Left renal cortex interstitium (tissue), 4 donors: Measurements from ENCODE around the gene DSG2. TPM values are rescaled to one million over a fixed set of nuclear protein-coding genes. Genes with fewer than 3 reads are reported as not detected.

Experiments used
- DNase-seq, 4 donors: peaks; one replicate each; pipeline ENCODE4 v3.0.0-alpha.2; 2013; ENCODE audit warnings: low read depth in 4 of 4, low spot score in 2 of 4, missing footprints in 1 of 4
- polyA plus RNA-seq, 4 donors: library from polyadenylated mRNA; unstranded; fragments of 120-200 nt; gene quantifications; one replicate each; pipeline ENCODE4 v1.2.1, GENCODE V29; 2013; ENCODE audit not compliant: insufficient read length in 4 of 4

The DSG2 gene
- polyA plus RNA-seq, 4 donors = 42.4 to 55.5 (median 47.5) TPM

GRCh38 chr18:31583185-31583854 lies 85.3 kb downstream of the DSG2 start:
- DNase-seq = no peak

GRCh38 chr18:31585991-31586390 lies 88.0 kb downstream of the DSG2 start:
- DNase-seq = no peak

GRCh38 chr18:31586616-31587015 lies 88.6 kb downstream of the DSG2 start:
- no peak for DNase-seq

- DNase-seq = no peak
Measured at GRCh38 chr18:31587529-31587928, 89.6 kb downstream of the DSG2 start.

GRCh38 chr18:31590570-31590969 lies 92.6 kb downstream of the DSG2 start:
- DNase-seq = no peak

GRCh38 chr18:31591113-31591512 lies 93.1 kb downstream of the DSG2 start:
- no peak for DNase-seq

GRCh38 chr18:31591628-31592027 lies 93.7 kb downstream of the DSG2 start, which contains the start of gene TTR:
TSS of gene TTR (plus strand) at chr18:31591877. CDS start at chr18:31591903, 26 bp downstream.
- no peak for DNase-seq

- DNase-seq = no peak
Measured at GRCh38 chr18:31592506-31593157, 94.7 kb downstream of the DSG2 start.

- no peak for DNase-seq
Measured at GRCh38 chr18:31595121-31595771, 97.3 kb downstream of the DSG2 start.

GRCh38 chr18:31596081-31596872 lies 98.3 kb downstream of the DSG2 start:
- no peak for DNase-seq

GRCh38 chr18:31598021-31598805 lies 100.2 kb downstream of the DSG2 start:
- DNase-seq = no peak

Other genes with a start within 250 kb of the DSG2 start
- gene DSG1, start 180.0 kb upstream of the DSG2 start, polyA plus RNA-seq = under 1 TPM; 0.03 to 0.08 (median 0.04) TPM
- gene DSG4, start 121.4 kb upstream of the DSG2 start, polyA plus RNA-seq = under 1 TPM in 2 of 4 donors, not detected in 2; 0.03 to 0.05 TPM
- gene DSG3, start 50.4 kb upstream of the DSG2 start, polyA plus RNA-seq = not detected
- gene TTR, start 93.7 kb downstream of the DSG2 start, polyA plus RNA-seq = 10 to 100 TPM in 1 of 4 donors, under 1 TPM in 2, not detected in 1; 0.17 to 25.3 (median 0.49) TPM
- gene B4GALT6, start 186.4 kb downstream of the DSG2 start, polyA plus RNA-seq = 10 to 100 TPM; 14.3 to 18.1 (median 15.2) TPM